ENCODE results near the gene CMTR1.

Gene CMTR1

DNA sequence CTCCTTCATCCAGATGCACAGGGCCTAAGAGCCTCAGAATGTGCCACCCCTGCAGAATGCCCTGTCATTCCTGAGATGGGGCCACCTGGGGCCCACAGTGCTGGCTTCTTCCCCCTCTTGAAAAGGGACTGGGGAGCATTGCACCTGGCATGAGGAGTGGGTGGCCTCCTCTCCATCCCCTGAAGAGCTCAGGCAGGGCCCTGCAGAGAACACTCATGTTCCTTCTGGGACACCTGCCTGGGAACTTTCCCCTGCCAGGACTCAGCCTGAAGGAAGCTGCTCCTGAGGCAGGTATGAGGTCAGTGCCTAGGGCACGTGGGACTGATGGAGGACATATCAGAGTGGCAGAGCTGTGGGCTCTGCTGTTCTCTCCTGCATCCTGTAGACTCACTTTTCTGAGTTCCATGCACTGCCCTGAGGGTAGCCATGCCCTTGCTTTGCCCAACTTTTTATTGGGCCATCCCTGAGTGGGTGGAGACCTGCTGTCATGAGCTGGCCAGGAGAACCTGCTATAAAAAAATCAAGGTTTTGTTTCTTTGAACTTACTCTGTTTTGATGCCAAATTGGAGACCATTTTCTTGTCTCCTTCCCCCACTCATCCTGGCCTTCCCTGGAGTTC lies 47.2 kb downstream of the CMTR1 start:
- DNase-seq = no peak

DNA sequence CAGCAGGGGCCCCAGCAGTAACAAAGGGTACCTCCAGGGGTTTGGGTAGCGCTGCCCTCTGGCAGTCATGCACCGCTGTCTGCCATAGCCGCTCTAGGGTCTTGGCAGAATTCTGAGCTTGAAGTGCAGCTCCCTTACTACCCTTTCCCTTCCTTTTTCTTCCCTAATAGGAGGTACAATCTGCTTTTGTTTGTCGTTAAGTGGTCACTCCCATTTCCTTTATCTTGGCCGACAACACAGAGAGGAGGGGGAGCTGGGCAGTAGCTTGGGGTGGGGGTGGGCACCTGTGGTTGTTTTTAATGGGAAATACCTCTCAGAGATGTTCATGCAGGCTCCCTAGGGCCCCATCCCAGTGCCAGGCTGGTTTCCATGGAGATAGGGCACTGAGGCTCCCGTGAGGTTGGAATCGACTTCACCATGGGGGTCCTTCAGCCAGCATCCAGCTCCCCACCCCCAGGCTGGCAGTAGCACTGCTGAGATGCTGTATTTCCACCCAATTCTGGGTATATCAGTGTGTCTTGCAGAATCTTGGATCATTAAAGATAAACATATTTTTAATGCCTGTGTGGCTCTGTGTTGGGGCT lies 48.0 kb downstream of the CMTR1 start:
- DNase-seq = no peak

DNA sequence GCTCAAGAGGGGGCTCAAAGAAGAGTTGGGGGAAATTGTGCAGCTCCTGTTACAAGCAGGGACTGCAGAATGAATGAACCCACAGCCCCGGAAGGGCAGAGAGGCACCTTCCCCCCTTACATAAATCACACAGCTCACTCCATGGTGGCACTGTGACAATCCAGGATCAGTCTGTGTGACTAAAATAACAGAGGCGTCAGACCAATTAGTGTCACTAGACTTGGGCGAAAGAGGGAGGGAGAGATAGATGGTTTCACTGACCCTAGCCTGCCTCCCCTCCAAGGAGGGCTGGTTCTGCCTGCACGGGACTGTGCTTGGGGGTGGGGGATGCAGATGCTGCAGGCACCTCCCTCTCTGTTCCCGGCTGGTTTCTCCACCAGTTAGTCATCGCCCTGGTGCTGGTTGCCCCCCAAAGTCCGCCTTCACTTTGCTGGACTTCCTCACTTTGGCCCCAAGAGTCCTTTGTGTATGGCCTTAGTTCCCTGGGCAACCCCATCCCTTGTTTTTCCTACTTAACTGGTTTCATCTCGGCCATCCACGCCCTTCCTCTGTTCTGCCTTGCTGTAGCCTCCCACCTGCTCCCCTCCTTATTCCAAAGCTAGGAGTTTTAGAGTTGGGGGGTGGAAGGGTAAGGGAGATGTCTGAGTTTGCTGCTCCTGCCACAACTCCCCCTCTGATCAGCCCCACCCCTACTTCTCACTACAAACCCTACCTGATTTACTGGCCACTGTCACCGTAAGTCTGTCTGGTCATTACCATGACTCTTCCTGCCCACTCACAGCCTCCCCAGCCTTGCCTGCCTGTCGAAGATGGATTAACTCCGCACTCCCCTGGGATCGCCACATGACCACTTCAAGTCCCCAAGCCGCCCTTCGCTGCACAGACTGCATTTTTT lies 48.9 kb downstream of the CMTR1 start:
- DNase-seq = no peak

DNA sequence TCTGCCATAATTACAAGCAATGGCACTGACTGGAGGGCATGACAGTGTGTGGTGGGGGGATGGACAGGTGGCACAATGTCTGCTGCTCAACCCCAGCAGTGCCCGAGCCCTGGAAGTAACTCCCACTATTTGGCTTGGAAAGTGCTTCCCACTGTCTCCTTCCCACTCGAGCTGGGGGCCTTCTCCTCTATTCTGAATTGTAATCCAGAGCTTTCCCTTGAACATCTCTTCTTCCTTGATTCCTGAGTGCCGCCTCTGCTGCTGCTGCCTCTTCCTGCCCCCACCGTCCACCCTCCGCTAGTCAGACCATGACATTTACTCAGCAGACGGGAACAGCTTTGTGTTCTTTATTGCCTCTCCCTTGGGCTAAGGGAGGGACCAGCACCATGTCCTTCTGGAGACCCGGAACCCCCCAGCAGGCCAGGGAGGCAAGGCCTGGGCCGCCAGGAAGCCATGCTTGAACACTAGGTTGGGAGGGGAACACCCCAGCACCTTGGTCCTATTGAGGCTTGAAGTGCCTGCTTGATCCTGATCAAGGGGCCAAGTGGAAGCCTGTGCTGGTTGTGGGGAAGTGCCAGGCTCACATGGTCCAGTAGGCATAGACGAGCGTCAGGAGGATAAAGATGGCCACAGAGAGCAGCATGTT lies 49.7 kb downstream of the CMTR1 start:
- no peak for DNase-seq

DNA sequence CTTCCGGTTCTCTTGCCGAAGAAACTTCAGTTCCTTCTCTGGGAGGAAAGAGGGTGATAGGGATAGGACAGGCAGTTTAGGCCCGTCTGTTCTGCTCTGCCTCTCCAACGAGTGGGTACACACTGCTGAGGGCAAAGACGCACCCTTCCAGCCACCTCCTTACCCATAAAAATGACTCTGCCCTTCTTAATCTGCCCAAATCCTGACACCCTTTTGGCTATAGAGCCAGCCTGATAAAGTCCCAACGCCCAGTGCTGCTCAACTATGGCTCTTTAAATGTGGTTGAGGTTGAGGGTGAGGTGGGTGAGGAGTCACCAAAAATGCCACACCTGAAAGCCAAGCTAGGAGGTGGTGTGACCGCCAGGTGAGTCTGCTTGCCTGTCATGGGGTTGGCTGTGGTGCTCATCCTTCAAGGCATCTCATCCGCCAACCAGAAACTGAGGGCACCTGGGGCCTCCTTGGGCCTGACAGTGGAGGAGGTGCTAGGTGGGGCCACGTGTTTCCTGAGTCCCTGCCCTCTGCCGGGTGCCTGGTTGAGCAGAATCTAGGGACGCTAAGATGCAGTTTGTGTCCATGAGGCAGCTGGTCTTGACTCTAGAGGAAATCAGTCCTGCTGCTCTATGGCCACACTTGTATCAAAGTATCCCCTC lies 50.4 kb downstream of the CMTR1 start:
- DNase-seq = no peak

DNA sequence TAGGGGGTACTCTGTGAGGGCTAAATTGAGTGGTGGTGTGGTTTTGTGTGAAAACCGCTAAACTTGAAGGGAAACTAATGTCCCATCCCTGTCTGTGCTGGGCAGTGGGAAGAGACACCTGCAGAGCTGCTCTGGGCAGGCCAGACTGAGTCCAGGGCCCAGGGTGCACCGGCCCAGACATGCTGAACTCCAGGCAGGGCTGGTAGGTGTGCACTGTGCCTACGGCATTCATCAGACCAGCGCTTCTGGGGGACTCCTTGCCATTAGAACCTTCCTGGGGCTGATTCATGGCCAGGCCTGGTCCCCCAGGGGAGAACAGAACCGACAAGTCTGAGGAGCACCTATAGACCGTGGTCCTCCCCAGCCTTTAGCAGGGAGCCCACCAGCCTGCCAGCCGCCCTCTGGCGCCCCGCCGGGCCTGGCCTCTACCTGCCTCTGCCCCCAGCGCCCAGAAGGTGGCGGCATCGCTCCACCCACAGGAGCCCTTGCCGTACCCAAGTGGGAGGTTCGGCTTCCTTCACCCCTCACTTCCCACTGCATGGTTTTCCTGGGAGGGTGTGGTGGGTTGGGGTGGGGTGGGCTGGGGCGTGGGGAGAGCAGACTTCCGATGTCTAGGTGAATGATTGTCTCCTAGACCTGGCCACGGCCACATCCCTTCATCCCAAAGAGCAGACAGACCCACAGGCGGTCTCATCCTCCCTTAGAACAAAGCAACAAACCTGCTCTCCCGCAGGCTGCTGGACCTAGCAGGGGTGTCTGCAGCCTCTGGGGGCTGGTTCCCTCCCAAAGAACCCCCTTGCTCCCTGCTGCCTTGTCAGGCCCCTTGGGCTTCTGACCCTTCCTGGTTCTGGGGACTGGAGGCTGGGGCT lies 51.1 kb downstream of the CMTR1 start:
- no peak for DNase-seq

DNA sequence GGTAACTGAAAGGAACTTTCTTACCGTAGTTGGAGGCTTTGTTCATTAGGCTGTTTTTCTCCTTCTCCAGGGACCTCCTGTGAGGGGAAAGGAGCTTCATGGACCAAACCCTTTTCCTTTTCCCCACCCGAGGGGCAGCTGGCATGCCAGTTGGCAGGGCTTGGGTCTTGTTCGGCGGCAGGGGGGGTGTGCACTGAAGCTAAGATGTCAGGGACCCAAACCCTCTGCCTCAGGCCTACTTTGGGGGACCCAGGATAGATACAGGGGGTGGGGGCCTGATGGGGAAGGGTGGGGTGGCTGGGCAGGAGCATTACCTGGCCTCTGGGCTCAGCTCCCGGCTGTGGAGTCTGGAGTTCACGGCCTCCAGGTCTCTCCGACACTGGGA lies 51.8 kb downstream of the CMTR1 start:
- no peak for DNase-seq

DNA sequence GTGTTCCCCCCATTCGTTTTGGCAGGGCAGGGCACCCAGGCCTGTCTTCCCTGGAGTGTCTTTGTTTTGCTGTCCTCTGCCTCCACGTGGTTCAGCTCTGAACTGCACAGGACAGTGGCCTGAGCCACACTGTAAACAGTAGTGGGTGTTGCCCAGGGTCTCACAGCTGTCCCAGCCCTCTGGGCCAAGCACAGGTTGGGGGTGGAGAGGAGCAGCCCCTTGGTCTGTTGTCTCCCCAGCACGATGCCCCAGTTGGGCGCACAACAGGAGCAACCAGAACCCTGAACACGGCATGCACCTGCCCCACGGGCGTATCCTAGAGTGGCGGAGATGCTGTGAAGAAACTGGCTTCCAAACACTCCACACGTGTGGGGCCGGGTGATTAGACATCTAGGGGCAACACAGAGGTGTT lies 52.3 kb downstream of the CMTR1 start:
- DNase-seq = no peak

DNA sequence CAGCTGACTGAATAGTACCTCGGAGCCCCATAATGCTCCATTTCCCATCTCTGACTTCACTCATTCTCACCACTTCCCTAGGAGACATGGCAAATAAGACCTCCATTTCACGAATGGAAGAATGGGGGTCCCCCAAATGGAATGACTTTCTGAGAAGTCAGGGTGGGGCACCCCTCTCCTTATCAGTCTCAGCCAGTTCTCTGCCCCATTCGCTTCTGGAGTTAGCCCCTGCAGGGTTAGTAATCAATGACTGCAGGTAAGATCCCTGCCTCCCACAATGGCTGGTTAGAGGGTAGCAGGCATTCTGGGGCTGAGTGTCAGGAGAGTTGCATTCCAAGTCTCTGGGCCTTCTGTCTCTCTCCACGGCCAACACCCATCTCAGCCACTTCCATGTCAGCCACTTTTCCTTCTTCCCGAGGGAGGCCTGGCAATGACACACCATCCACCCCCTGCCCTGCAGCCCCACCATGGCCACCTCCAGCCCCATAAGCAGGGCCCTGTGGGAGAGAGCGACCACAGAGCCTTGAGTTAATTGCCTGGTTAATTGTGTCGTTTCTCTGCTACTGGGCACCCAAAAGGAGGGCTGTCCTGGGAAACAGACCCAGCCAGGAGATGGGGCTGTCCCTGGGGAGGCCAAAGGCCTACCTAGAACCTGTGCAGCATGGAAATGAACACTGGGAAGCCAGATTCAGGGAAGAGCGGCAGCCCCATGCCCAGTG lies 53.3 kb downstream of the CMTR1 start:
- no peak for DNase-seq

DNA sequence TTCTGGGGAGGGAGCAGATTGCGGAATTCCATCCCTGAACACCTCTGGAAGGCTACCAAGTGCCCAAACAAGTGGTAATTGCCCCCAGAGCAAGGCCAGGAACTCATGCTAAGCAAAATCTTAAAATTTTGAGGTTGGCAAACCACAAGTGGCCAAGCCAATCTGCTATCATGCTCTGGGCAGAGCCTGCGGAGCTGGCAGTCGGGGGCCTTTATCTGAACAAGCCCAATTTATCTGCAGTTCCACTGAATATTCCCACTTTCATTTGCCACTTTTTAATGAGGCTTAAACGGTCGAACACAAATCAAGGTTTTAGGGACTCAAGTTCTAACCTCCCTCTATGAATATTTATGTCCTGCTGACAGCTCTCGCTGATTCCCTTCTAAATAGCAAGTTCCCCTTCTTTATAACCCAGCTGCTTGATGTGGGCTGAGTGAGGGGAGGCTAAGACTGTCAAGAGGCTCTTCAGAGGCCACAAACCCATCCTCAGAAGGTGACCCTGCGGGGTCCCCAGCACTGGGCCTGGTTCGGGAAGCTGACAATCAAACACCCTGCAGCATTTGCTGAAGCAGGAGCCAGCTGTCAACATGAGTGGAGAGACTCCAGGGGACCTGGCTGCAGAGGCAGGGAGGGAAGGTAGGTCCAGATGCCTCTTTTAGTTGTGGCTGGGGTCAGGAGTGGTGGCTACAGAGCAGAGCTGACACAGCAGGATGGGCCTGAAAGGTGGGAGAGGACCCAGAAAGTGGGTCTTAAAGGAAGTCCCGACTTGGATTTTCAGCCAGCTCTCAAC lies 54.8 kb downstream of the CMTR1 start:
- DNase-seq = no peak

DNA sequence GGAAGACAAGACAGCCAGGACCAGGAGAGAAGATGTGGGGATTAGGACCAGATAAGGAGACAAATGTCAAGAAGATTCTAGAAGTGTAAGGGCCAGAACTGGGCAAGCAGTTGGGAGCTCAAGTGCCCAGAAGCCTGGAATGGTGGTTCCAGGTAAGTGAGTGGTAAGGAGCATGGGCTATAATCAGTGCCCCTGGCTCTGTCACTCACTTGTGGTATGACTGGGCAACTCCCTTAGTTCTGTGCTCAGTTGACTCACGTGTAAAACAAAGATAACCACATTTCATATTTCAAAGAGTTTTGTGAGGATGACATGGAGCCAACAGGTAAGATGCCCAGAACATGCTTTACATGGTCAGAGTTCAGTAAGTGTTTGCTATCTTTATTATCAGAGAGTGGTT lies 55.5 kb downstream of the CMTR1 start:
- no peak for DNase-seq

DNA sequence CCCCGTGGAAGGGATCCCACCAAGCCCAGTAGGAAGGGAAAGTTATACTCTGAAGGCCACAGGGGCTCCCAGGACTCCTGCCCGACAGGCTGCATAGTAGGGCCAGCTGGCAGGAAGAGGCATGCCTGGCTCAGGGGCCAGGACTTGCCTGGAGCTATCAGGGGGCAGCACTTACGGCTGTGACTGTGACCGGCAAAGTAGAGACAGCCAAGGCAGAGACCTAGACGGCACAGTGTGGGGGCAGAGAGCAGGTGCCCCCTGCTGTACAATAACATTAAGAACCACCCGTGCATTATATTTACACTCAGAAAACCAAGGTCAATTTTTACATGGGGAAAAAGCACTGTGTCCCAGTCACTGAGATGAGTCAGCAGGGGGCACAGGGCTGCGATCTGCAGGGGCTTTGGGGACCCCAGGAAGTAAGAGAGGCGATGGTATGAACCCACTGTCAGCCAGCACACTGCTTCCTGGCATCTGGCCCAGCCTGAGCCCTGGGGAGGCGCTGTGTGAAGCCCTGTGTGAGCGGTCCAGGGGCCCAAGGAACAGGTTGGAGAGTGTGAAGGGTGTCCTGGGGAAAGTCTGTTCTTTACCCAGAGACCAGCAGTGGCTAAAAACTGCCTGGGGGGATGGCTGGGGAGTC lies 56.8 kb downstream of the CMTR1 start:
- DNase-seq = no peak

DNA sequence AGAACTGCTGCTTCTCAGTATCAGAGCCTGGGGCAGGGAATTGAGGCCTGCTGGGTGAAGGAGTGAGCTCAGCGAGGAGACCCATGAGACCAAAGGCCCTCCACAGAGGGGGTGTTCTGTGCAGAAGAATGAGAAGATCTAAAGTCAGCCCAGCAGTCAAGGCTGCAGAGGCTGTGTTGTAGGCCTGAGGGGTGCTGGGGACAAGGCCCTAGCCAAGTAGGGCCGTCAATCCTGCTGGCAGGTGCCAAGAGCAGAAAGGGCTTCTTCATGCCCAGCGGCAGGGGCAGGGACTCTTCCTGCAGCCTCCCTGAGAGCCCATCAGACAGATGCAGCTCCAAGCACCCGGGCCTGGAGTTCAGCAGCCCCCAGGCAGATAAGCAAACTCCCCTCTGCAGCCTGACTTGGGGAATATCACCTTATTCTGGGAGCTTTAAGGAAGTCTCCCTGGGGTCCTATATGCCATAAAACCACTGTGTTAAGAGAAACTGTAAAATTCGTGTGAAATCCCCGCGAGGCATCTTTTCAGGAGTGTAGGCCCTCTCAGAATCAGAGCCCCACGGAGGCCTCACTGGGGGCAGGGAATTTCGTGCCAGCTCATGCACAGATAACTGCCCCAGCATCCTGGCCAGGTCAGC lies 57.6 kb downstream of the CMTR1 start:
- no peak for DNase-seq

DNA sequence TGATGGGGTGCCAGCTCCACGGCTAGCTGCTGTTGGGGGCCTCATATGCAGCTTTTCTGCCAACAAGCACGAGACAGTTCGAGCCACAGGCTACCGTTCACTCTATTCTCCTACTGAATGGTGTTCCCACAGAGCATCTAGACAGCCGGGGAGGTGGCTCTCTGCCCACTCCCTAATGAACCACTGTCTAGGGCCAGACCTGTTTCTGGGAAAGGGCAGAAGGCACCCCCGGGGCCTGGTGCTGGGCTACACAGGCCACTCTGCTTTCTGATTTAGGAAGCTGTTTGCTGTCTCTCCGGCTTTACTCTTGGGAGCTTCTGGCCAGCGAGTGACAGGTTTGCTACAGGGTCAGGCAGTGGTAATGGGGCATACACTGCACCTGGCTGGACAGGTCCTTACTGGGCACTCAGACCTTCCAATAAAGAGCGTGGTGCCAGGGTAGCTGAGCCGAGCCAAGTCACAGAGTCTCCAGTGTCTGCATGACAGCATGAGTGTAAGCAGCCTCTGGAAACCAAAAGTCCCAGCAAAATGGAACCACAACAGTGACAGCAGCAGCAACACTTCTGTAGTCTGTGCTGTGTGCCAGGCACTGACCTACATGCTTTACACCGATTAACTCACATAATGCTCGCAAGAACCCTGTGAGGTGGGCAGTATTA lies 58.3 kb downstream of the CMTR1 start:
- DNase-seq = no peak

DNA sequence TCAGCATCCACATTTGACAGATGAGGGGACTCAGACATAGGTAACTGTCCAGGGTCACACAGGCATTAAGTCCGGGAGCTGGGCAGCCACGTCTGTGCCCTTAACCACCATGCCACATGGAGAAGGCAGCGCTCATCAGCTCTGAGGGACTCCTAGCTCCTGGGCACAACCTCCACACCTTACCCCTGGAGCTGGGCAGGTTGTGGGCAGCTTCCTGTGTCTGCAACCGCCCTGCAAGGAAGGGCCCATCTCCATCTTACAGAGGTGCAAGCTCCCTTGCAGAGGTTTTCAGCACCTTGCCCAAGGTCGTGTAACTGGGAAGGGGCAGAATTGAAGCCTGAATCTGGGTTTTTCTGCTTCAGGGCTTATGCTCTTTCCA lies 58.8 kb downstream of the CMTR1 start:
- DNase-seq = no peak

DNA sequence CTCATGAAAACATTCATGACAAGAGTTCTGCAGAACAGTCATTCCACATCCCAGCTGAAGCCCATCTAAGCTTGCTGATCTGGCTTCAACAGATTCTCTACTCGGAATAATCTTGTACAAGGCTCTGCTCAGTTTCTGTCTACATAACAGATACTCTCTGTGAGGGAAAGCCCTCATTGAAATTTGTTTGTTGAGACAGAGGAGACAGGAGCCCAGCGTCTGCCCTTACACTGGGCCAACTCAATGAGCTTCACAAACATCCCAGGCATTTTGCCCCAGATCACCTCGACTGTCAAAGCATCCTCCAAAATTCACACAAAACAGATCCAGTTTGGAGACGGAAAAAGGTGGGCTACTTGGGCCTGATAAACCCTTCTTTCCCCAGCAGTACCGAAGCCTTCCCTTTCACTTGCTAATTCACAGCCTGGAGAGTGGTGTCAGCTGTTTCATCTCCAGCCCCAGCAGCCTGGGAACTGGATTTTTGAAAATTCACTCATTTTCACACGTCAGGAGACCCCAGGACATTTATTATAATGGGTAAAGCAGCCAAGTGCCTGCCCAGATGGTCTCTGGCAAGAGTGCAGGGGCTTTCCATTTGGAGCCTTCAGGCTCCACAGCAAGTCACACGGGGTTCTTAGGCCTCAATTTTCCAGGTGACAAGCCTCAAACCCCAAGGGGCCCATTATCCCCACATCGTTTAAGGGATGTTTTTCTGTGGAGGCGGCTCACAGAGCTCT lies 59.4 kb downstream of the CMTR1 start:
- DNase-seq = no peak

DNA sequence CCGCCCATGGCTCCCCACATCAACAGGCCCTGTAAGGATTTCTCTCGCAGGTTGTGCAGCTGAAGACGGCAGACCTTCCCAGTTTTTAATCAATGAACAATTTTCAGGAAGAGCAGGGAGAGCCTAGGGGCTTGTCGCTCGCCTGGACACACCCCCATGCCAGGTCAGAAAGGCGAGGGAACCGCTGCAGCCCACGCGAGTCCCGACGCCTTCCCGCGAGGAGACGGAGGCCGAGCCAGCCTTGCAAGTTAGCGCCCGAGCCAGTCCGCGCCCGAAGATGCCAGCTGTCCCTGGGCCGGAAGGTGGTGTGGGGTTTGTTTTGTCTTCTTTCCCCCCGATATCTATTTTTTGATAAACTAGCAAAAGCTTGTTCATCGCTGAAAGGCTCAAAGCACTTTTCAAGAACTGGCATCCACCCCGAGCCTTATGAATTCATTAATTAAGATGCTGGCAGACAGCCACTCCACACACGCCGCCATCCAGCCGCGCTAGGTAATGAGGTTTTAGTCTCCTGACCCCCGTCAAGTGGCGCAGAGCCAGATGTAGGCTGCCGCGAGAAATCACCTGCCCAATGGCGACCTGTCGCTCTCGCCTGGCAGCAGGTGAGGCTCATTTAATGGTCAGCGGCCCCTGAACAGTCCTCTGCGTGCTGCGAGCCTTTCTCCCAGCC lies 60.1 kb downstream of the CMTR1 start:
- DNase-seq = peak; percentile 76

DNA sequence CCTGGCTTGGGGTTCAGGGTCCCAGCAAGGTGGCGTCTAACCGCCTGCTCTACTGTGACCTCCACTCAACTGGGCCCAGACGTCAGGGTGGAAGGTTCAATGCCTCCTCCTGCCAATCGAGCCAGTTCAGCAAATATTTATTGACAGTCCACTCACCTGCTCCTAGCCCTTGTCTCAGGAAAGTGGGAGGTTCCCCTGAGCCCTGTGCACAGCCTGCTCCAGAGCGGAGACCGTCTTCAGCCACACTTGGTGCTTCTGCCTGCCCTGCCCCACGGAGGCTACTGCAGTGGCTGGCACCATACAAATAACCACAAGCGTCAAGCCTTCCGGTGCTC lies 60.6 kb downstream of the CMTR1 start:
- peak; percentile 52 for DNase-seq
